ENCODE measurements around the gene EEF1G.

GRCh38 chr11:62611705-62612365 lies 38.1 kb upstream of the EEF1G start:
- TF ChIP-seq POLR2AphosphoS5 (IDR thresholded peaks at IDR 0.05) = no peak
- TF ChIP-seq CTCF (IDR thresholded peaks at IDR 0.05) = peak in 1 of 5 experiments; percentile 25
- peak; percentile 5 for TF ChIP-seq POLR2A (IDR thresholded peaks at IDR 0.05)

Data from transverse colon (tissue), 4 donors.